ENCODE measurements around the gene EIF1AY. TPM values are rescaled to one million over a fixed set of nuclear protein-coding genes. Genes with fewer than 3 reads are reported as not detected.
A peak's percentile ranks its signal among the peaks of the same experiment; 100 is the strongest.
"Not testable (repeated sequence)": the region's sequence is repeated elsewhere in the genome, so short reads cannot be mapped to it uniquely, and the experiment has no call there.

EIF1AY gene
- total RNA-seq, result 50.6 TPM

- Histone ChIP-seq H3K4me1 (ENCODE audit: control insufficient read depth in 3 of 3, insufficient read depth in 3 of 3, low read length in 3 of 3) (peaks cover 0 to 3% (median 0%) of the 10 kb centered on the region in 3 donors), H3K27ac (ENCODE audit: low read depth, low read length) (no peak within 1 kb of the TSS), H3K9me3 (ENCODE audit: control insufficient read depth in 3 of 3, low read length in 3 of 3) (no peaks in the 10 kb centered on the region), H3K36me3 (ENCODE audit: control insufficient read depth in 3 of 3, insufficient read depth in 3 of 3, low read length in 3 of 3) (peaks cover 0 to 1% (median 0%) of the 10 kb centered on the region in 3 donors), H3K9ac (ENCODE audit: low read depth in 1 of 3, low read length in 3 of 3) (peak within 1 kb of the TSS in 2 of 3 donors; percentile 95 to 97), H3K4me3 (ENCODE audit: low read length in 3 of 3) (peak within 1 kb of the TSS in 2 of 3 donors; percentile 88 to 91), H3K27me3 (ENCODE audit: control insufficient read depth in 3 of 3, insufficient read depth in 3 of 3, low read length in 3 of 3) (no peaks in the 10 kb centered on the region)
Measured at GRCh38 chrY:20575531-20576121, at the start of gene EIF1AY. EIF1AY (plus strand) TSS chrY:20575776; CDS start chrY:20575872, 96 bp downstream.

GRCh38 chrY:20528435-20528834 lies 47.1 kb upstream of the EIF1AY start:
- Histone ChIP-seq H3K9ac (ENCODE audit: low read depth in 1 of 3, low read length in 3 of 3) (no peak overlapping the region), H3K4me1 (ENCODE audit: control insufficient read depth in 3 of 3, insufficient read depth in 3 of 3, low read length in 3 of 3) (peaks cover 0 to 4% (median 3%) of the 10 kb centered on the region in 3 donors), H3K27ac (ENCODE audit: low read depth, low read length) (no peak overlapping the region), H3K9me3 (ENCODE audit: control insufficient read depth in 3 of 3, low read length in 3 of 3) (no peaks in the 10 kb centered on the region), H3K4me3 (ENCODE audit: low read length in 3 of 3) (no peak overlapping the region), H3K27me3 (ENCODE audit: control insufficient read depth in 3 of 3, insufficient read depth in 3 of 3, low read length in 3 of 3) (no peaks in the 10 kb centered on the region), H3K36me3 (ENCODE audit: control insufficient read depth in 3 of 3, insufficient read depth in 3 of 3, low read length in 3 of 3) (no peaks in the 10 kb centered on the region)

- no peak overlapping the region for H3K9ac ChIP-seq (ENCODE audit: low read depth in 1 of 3, low read length in 3 of 3)
- no peaks in the 10 kb centered on the region for H3K9me3 ChIP-seq (ENCODE audit: control insufficient read depth in 3 of 3, low read length in 3 of 3)
- H3K27ac ChIP-seq (ENCODE audit: low read depth, low read length), result no peak overlapping the region
- no peaks in the 10 kb centered on the region for H3K36me3 ChIP-seq (ENCODE audit: control insufficient read depth in 3 of 3, insufficient read depth in 3 of 3, low read length in 3 of 3)
- H3K4me1 ChIP-seq (ENCODE audit: control insufficient read depth in 3 of 3, insufficient read depth in 3 of 3, low read length in 3 of 3), result no peaks in the 10 kb centered on the region
- H3K27me3 ChIP-seq (ENCODE audit: control insufficient read depth in 3 of 3, insufficient read depth in 3 of 3, low read length in 3 of 3), result no peaks in the 10 kb centered on the region
- no peak overlapping the region for H3K4me3 ChIP-seq (ENCODE audit: low read length in 3 of 3)
Measured at GRCh38 chrY:20538186-20538585, 37.4 kb upstream of the EIF1AY start.

- Histone ChIP-seq H3K27me3 (ENCODE audit: control insufficient read depth in 3 of 3, insufficient read depth in 3 of 3, low read length in 3 of 3) (no peaks in the 10 kb centered on the region), H3K27ac (ENCODE audit: low read depth, low read length) (no peak overlapping the region), H3K9ac (ENCODE audit: low read depth in 1 of 3, low read length in 3 of 3) (no peak overlapping the region), H3K36me3 (ENCODE audit: control insufficient read depth in 3 of 3, insufficient read depth in 3 of 3, low read length in 3 of 3) (no peaks in the 10 kb centered on the region), H3K4me1 (ENCODE audit: control insufficient read depth in 3 of 3, insufficient read depth in 3 of 3, low read length in 3 of 3) (no peaks in the 10 kb centered on the region), H3K9me3 (ENCODE audit: control insufficient read depth in 3 of 3, low read length in 3 of 3) (no peaks in the 10 kb centered on the region), H3K4me3 (ENCODE audit: low read length in 3 of 3) (no peak overlapping the region)
Measured at GRCh38 chrY:20538933-20539332, 36.6 kb upstream of the EIF1AY start.

- Histone ChIP-seq H3K27ac (ENCODE audit: low read depth, low read length) (no peak overlapping the region), H3K36me3 (ENCODE audit: control insufficient read depth in 3 of 3, insufficient read depth in 3 of 3, low read length in 3 of 3) (no peaks in the 10 kb centered on the region), H3K4me1 (ENCODE audit: control insufficient read depth in 3 of 3, insufficient read depth in 3 of 3, low read length in 3 of 3) (no peaks in the 10 kb centered on the region), H3K9ac (ENCODE audit: low read depth in 1 of 3, low read length in 3 of 3) (no peak overlapping the region), H3K9me3 (ENCODE audit: control insufficient read depth in 3 of 3, low read length in 3 of 3) (no peaks in the 10 kb centered on the region), H3K4me3 (ENCODE audit: low read length in 3 of 3) (no peak overlapping the region), H3K27me3 (ENCODE audit: control insufficient read depth in 3 of 3, insufficient read depth in 3 of 3, low read length in 3 of 3) (no peaks in the 10 kb centered on the region)
Measured at GRCh38 chrY:20544451-20544960, 31.1 kb upstream of the EIF1AY start.

GRCh38 chrY:20546071-20546470 lies 29.5 kb upstream of the EIF1AY start:
- Histone ChIP-seq H3K9ac (ENCODE audit: low read depth in 1 of 3, low read length in 3 of 3) (no peak overlapping the region), H3K27ac (ENCODE audit: low read depth, low read length) (no peak overlapping the region), H3K4me1 (ENCODE audit: control insufficient read depth in 3 of 3, insufficient read depth in 3 of 3, low read length in 3 of 3) (no peaks in the 10 kb centered on the region), H3K27me3 (ENCODE audit: control insufficient read depth in 3 of 3, insufficient read depth in 3 of 3, low read length in 3 of 3) (no peaks in the 10 kb centered on the region), H3K4me3 (ENCODE audit: low read length in 3 of 3) (no peak overlapping the region), H3K36me3 (ENCODE audit: control insufficient read depth in 3 of 3, insufficient read depth in 3 of 3, low read length in 3 of 3) (no peaks in the 10 kb centered on the region), H3K9me3 (ENCODE audit: control insufficient read depth in 3 of 3, low read length in 3 of 3) (no peaks in the 10 kb centered on the region)

GRCh38 chrY:20549289-20549688 lies 26.3 kb upstream of the EIF1AY start:
- Histone ChIP-seq H3K27ac (ENCODE audit: low read depth, low read length) (no peak overlapping the region), H3K9ac (ENCODE audit: low read depth in 1 of 3, low read length in 3 of 3) (no peak overlapping the region)

GRCh38 chrY:20551840-20552239 lies 23.7 kb upstream of the EIF1AY start:
- H3K4me1 ChIP-seq (ENCODE audit: control insufficient read depth in 3 of 3, insufficient read depth in 3 of 3, low read length in 3 of 3), result no peaks in the 10 kb centered on the region
- H3K4me3 ChIP-seq (ENCODE audit: low read length in 3 of 3), result no peak overlapping the region
- no peaks in the 10 kb centered on the region for H3K27me3 ChIP-seq (ENCODE audit: control insufficient read depth in 3 of 3, insufficient read depth in 3 of 3, low read length in 3 of 3)
- no peak overlapping the region for H3K9ac ChIP-seq (ENCODE audit: low read depth in 1 of 3, low read length in 3 of 3)
- no peaks in the 10 kb centered on the region for H3K36me3 ChIP-seq (ENCODE audit: control insufficient read depth in 3 of 3, insufficient read depth in 3 of 3, low read length in 3 of 3)
- no peaks in the 10 kb centered on the region for H3K9me3 ChIP-seq (ENCODE audit: control insufficient read depth in 3 of 3, low read length in 3 of 3)
- H3K27ac ChIP-seq (ENCODE audit: low read depth, low read length), result no peak overlapping the region

More at GRCh38 chrY:20549289-20549688, 26.3 kb upstream of the EIF1AY start:
- Histone ChIP-seq H3K27me3 (ENCODE audit: control insufficient read depth in 3 of 3, insufficient read depth in 3 of 3, low read length in 3 of 3) (no peaks in the 10 kb centered on the region), H3K4me3 (ENCODE audit: low read length in 3 of 3) (no peak overlapping the region), H3K4me1 (ENCODE audit: control insufficient read depth in 3 of 3, insufficient read depth in 3 of 3, low read length in 3 of 3) (no peaks in the 10 kb centered on the region), H3K9me3 (ENCODE audit: control insufficient read depth in 3 of 3, low read length in 3 of 3) (no peaks in the 10 kb centered on the region), H3K36me3 (ENCODE audit: control insufficient read depth in 3 of 3, insufficient read depth in 3 of 3, low read length in 3 of 3) (no peaks in the 10 kb centered on the region)

- not testable (repeated sequence) for H3K36me3 ChIP-seq (ENCODE audit: control insufficient read depth in 3 of 3, insufficient read depth in 3 of 3, low read length in 3 of 3); H3K27ac ChIP-seq (ENCODE audit: low read depth, low read length); H3K9ac ChIP-seq (ENCODE audit: low read depth in 1 of 3, low read length in 3 of 3); H3K4me3 ChIP-seq (ENCODE audit: low read length in 3 of 3); H3K27me3 ChIP-seq (ENCODE audit: control insufficient read depth in 3 of 3, insufficient read depth in 3 of 3, low read length in 3 of 3); H3K9me3 ChIP-seq (ENCODE audit: control insufficient read depth in 3 of 3, low read length in 3 of 3); H3K4me1 ChIP-seq (ENCODE audit: control insufficient read depth in 3 of 3, insufficient read depth in 3 of 3, low read length in 3 of 3)
Measured at GRCh38 chrY:20552764-20553323, 22.7 kb upstream of the EIF1AY start.

GRCh38 chrY:20555820-20556219 lies 19.8 kb upstream of the EIF1AY start:
- Histone ChIP-seq H3K4me1 (ENCODE audit: control insufficient read depth in 3 of 3, insufficient read depth in 3 of 3, low read length in 3 of 3) (peaks cover 0 to 5% (median 0%) of the 10 kb centered on the region in 3 donors), H3K36me3 (ENCODE audit: control insufficient read depth in 3 of 3, insufficient read depth in 3 of 3, low read length in 3 of 3) (no peaks in the 10 kb centered on the region), H3K27ac (ENCODE audit: low read depth, low read length) (no peak overlapping the region), H3K27me3 (ENCODE audit: control insufficient read depth in 3 of 3, insufficient read depth in 3 of 3, low read length in 3 of 3) (no peaks in the 10 kb centered on the region), H3K4me3 (ENCODE audit: low read length in 3 of 3) (no peak overlapping the region), H3K9me3 (ENCODE audit: control insufficient read depth in 3 of 3, low read length in 3 of 3) (no peaks in the 10 kb centered on the region), H3K9ac (ENCODE audit: low read depth in 1 of 3, low read length in 3 of 3) (no peak overlapping the region)
